Glutamatergic neuron (in vitro differentiated cells): ENCODE data around the gene ZSCAN26. TPM values are rescaled to one million over a fixed set of nuclear protein-coding genes. Genes with fewer than 3 reads are reported as not detected.
A peak's percentile ranks its signal among the peaks of the same experiment; 100 is the strongest.

ENCODE experiments used
- DNase-seq: peaks from one replicate; pipeline ENCODE4 v3.0.0; 2022
- H3K27ac Mint-ChIP-seq: one replicate; pipeline ENCODE4 v1.8.0; 2020; ENCODE audit warnings: mild to moderate bottlenecking, mixed read lengths, inconsistent platforms; ENCODE audit not compliant: unreplicated experiment
- H3K27me3 Mint-ChIP-seq: one replicate; pipeline ENCODE4 v1.8.0; 2020; ENCODE audit warnings: mild to moderate bottlenecking, moderate library complexity, mixed read lengths, inconsistent platforms; ENCODE audit not compliant: unreplicated experiment
- H3K36me3 Mint-ChIP-seq: one replicate; pipeline ENCODE4 v1.8.0; 2020; ENCODE audit warnings: mild to moderate bottlenecking, mixed read lengths, inconsistent platforms; ENCODE audit not compliant: unreplicated experiment
- H3K4me1 Mint-ChIP-seq: one replicate; pipeline ENCODE4 v1.8.0; 2020; ENCODE audit warnings: mild to moderate bottlenecking, low read depth, mixed read lengths, inconsistent platforms; ENCODE audit not compliant: unreplicated experiment
- H3K4me3 Mint-ChIP-seq: one replicate; pipeline ENCODE4 v1.8.0; 2020; ENCODE audit warnings: mild to moderate bottlenecking, mixed read lengths, inconsistent platforms; ENCODE audit not compliant: unreplicated experiment
- H3K9me3 Mint-ChIP-seq: one replicate; pipeline ENCODE4 v1.8.0; 2020; ENCODE audit warnings: mild to moderate bottlenecking, moderate library complexity, mixed read lengths, inconsistent platforms; ENCODE audit not compliant: unreplicated experiment
- CTCF ChIP-seq: fragments of 200-600 bp; sonication (generic); IDR thresholded peaks from one replicate; pipeline ENCODE4 v1.5.0; 2021; ENCODE audit not compliant: partially characterized antibody, unreplicated experiment
- total RNA-seq: library from RNA; stranded (reverse); fragmentation: NEBNext Ultra II Directional; extraction: Animal tissue kit (Norgen Biotek cat#: 25700); gene quantifications from one replicate; pipeline ENCODE4 v1.2.1, GENCODE V29; 2021; ENCODE audit not compliant: unreplicated experiment

The ZSCAN26 gene
- total RNA-seq, 1 donor from 2014 or later: 24.8 TPM

DNA sequence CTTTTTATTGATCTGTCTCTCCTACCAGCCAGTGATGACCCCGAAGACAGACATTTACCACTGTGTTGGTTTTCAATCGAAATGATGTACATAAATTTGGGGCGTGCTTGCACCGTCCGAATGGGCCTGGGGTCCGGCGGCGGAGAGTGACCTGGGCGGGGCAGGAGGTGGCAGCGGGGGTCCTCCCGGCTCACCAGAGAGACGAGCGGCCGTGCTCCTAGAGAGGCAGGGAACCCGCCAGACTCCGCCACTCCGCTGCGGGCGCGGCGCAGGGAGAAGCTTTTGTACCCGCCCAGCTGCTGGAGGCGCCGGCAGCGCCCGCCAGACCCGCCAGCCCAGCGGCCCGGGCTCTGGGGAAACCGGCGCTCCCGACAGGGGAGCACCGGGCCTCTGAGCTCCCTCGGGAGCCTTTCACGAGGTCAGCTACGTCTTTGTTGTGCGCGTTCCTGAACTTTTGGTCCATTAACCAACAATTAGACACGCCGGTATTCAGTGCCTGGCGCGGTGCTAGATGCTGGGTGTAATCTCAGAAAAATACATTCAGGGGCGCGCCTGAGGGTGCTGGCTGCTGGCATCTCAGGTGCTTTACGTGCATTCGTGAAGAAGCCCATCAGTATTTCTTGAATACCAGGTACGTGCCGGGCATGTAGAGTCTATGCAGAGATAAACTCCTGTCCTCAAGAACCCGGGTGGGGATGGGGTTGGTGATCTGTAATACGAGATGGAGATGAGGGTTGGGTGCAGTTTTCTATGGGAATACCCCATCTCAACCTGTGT is 14.5 kb downstream of the ZSCAN26 start, which contains the start of gene PGBD1:
Gene PGBD1, plus strand, starts transcription at position 285 of the 777 bp plus-strand sequence. CDS start 2,242 bp downstream, outside the sequence.
- H3K9me3 Mint-ChIP-seq: peaks cover 2% of the 10 kb centered on the region
- H3K27ac Mint-ChIP-seq: peak within 1 kb of the TSS; percentile 80
- TF ChIP-seq CTCF: no peak

GRCh38 chr6:28282926-28283325 is 16.0 kb downstream of the ZSCAN26 start:
- Mint-ChIP-seq H3K27me3 (no peaks in the 10 kb centered on the region), H3K9me3 (peaks cover 2% of the 10 kb centered on the region), H3K36me3 (no peaks in the 10 kb centered on the region), H3K4me3 (peak overlapping the region; percentile 97), H3K27ac (no peak overlapping the region), H3K4me1 (peaks cover 6% of the 10 kb centered on the region)
- TF ChIP-seq CTCF: no peak
- no peak for DNase-seq

More for the DNA sequence above, 14.5 kb downstream of the ZSCAN26 start, which contains the start of gene PGBD1:
- Mint-ChIP-seq H3K36me3 (no peaks in the 10 kb centered on the region), H3K4me1 (peaks cover 6% of the 10 kb centered on the region), H3K27me3 (no peaks in the 10 kb centered on the region), H3K4me3 (peak within 1 kb of the TSS; percentile 97)
- DNase-seq: peak; percentile 90

DNA sequence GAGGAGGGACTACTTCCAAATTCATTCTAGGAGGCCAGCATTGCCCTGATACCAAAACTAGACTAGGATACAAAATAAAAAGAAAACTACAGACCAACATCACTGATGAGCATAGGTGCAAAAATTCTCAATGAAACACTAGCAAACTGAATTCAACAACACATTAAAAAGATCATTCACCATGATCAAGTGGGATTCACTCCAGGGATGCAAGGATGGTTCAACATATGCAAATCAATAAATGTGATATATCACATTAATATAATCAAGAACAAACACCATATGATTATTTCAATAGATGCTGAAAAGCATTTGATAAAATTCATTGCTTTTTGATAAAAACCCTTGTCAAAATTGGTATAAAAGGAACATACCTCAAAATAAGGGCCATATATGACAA is 24.6 kb downstream of the ZSCAN26 start:
- H3K9me3 Mint-ChIP-seq: peaks cover 2% of the 10 kb centered on the region
- no peaks in the 10 kb centered on the region for H3K4me1 Mint-ChIP-seq
- TF ChIP-seq CTCF: no peak
- H3K27ac Mint-ChIP-seq: no peak overlapping the region
- DNase-seq: no peak
- no peaks in the 10 kb centered on the region for H3K27me3 Mint-ChIP-seq
- peaks cover 23% of the 10 kb centered on the region for H3K36me3 Mint-ChIP-seq
- H3K4me3 Mint-ChIP-seq: no peak overlapping the region

DNA sequence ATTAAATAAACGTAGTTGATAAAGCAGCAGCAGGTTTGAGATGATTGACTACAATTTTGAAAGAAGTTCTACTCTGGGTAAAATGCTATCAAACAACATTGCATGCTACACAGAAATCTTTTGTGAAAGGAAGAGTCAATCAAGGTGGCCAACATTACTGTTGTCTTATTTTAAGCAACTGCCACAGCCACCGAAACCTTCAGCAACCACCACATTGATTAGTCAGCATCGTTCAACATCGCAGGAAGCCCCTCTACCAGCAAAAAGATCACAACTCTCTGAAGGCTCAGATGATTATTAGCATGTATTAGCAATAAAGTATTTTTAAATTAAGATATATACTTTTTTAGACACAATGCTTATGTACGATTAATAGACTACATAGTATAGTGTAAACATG is 28.4 kb downstream of the ZSCAN26 start:
- H3K27me3 Mint-ChIP-seq: peaks cover 2% of the 10 kb centered on the region
- no peak for TF ChIP-seq CTCF
- no peaks in the 10 kb centered on the region for H3K4me1 Mint-ChIP-seq
- DNase-seq: no peak
- peaks cover 2% of the 10 kb centered on the region for H3K9me3 Mint-ChIP-seq
- no peak overlapping the region for H3K4me3 Mint-ChIP-seq
- peaks cover 33% of the 10 kb centered on the region for H3K36me3 Mint-ChIP-seq
- no peak overlapping the region for H3K27ac Mint-ChIP-seq

- peaks cover 2% of the 10 kb centered on the region for H3K9me3 Mint-ChIP-seq
- H3K36me3 Mint-ChIP-seq: peaks cover 21% of the 10 kb centered on the region
- no peak for DNase-seq
- no peak for TF ChIP-seq CTCF
- no peak overlapping the region for H3K27ac Mint-ChIP-seq
- H3K27me3 Mint-ChIP-seq: peaks cover 2% of the 10 kb centered on the region
- no peaks in the 10 kb centered on the region for H3K4me1 Mint-ChIP-seq
- no peak overlapping the region for H3K4me3 Mint-ChIP-seq
Observed at GRCh38 chr6:28296520-28297060, 29.6 kb downstream of the ZSCAN26 start.
